RWPE1 (cell line): ENCODE results near the gene HMG20A.

Source experiments
- CTCF ChIA-PET: fragments of 350-600 bp; sonication (Branson Sonifier 250); formaldehyde crosslinking; extraction: SDS; loops from one replicate; lab custom pipeline; 2021; lab: Yijun Ruan, JAX
- POLR2A ChIA-PET: fragments of 400-600 bp; formaldehyde crosslinking; extraction: SDS; loops from one replicate; lab custom pipeline; 2020; ENCODE audit warnings: antibody characterized with exemption; ENCODE audit not compliant: low non-redundant PET; lab: Yijun Ruan, JAX
- DNase-seq: peaks from one replicate; pipeline ENCODE4 v3.0.0; 2012; ENCODE audit warnings: low spot score
- H3K27ac ChIP-seq: fragments of 450-650 bp; 2 replicates; pipeline ENCODE4 v1.5.1; 2017
- TF ChIP-seq, protein P1 (sequence below): fragments of 450-650 bp; conservative IDR thresholded peaks from 2 replicates; pipeline ENCODE4 v1.5.1; 2017; ENCODE audit warnings: low read depth, mild to moderate bottlenecking

HMG20A gene

DNA sequence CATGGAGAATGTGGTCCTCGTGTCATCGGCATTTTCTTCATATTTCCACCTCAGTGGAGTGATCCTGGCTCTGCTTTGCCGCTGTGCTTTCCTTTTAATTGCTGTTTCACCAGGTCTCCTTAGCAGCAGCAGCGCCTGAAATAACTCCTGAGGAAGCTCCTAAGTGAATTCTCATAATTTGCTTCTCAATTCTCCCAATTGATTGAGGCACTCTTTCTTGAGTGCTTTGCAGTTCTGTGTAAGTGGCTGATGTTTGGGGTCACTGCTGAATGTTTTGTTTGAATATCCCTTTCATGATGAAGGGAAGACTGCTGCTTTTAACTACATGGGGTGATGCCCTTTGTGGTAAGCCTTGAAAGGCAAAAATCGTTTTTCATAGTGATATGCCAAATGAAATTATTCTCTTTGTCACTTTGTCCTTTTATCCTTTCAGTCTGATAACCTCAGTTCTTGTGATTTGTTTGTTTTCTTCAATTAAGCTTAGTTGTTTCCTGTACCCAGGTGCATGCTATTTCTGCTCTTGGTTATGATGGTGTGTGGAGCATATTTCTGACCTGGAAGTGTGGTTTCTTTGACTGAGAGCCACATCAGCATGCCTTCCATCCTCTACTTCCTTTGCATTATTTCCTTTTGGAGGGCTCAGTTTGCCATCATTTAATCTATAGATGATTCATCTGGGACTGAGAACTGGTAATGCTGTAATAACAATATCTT, 36.7 kb downstream of the HMG20A start:
- TF ChIP-seq, protein P1, sequence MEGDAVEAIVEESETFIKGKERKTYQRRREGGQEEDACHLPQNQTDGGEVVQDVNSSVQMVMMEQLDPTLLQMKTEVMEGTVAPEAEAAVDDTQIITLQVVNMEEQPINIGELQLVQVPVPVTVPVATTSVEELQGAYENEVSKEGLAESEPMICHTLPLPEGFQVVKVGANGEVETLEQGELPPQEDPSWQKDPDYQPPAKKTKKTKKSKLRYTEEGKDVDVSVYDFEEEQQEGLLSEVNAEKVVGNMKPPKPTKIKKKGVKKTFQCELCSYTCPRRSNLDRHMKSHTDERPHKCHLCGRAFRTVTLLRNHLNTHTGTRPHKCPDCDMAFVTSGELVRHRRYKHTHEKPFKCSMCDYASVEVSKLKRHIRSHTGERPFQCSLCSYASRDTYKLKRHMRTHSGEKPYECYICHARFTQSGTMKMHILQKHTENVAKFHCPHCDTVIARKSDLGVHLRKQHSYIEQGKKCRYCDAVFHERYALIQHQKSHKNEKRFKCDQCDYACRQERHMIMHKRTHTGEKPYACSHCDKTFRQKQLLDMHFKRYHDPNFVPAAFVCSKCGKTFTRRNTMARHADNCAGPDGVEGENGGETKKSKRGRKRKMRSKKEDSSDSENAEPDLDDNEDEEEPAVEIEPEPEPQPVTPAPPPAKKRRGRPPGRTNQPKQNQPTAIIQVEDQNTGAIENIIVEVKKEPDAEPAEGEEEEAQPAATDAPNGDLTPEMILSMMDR: no peak
- CTCF ChIA-PET: no interaction called here
- H3K27ac ChIP-seq: no peak overlapping the region
- POLR2A ChIA-PET: no interaction called here
- no peak for DNase-seq

DNA sequence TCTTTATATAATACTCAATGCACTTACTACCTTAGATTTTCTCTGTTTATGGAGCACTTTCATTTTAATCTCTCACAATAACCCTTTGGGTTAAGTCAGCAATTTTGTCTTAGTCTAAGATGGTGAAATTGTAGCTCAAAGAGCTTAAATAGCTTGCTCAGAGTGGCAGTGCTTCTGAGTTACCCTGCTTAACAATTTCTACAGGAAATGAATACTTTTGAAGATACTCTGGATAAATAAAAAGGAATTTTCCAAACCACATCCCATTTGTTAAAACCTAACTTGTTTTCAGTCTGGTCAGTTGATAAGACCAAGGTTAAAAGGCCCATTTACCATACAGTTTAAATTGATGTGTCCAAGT, 37.2 kb downstream of the HMG20A start:
- ChIA-PET POLR2A (no interaction called here), CTCF (no interaction called here)
- TF ChIP-seq, protein P1: no peak
- no peak for DNase-seq
- no peak overlapping the region for H3K27ac ChIP-seq

DNA sequence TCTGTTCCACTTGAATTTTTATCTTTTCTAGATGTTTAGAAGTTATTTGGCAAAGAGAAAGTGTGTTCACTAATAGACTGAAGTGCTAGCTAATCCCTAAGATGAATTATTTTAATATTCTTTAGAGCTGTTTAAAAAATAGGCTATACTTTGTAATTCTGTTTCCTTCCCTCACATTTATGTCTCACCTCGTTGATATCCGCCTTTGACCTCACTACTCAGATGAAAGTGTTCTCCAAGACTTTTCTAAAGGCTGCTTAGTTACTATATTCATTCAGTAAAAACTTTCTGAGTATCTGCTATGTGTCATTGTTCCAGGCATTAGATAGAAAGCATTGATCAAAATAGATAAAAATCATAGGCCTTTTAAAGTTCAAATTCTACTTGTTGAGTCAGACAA, 38.3 kb downstream of the HMG20A start:
- TF ChIP-seq, protein P1: no peak
- H3K27ac ChIP-seq: no peak overlapping the region
- CTCF ChIA-PET: no interaction called here
- POLR2A ChIA-PET: no interaction called here
- no peak for DNase-seq

DNA sequence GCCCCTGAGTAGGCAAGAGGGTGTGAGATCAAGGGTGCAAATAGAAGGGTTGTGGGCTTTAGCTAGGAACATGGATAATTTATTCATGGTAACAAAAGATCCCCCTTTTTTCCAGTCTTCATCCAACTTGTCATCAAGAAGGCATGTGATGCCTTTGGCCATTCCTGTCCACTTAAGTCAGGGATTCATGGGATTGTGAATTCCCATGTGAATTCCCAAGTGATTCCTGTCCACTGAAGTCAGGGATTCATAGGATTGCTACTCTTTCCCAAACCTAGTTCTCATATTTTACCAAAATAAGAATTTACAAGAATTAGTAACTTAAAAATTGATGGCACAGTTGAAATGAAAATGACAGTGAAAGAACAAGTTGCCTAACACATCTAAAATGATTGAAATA, 40.8 kb downstream of the HMG20A start:
- TF ChIP-seq, protein P1: no peak
- no peak overlapping the region for H3K27ac ChIP-seq
- ChIA-PET CTCF (no interaction called here), POLR2A (interaction anchor here (0.7 kb wide), 1 partner anchor 677 kb away, joined by 5 read pairs; no protein-coding TSS in a partner anchor)
- no peak for DNase-seq

DNA sequence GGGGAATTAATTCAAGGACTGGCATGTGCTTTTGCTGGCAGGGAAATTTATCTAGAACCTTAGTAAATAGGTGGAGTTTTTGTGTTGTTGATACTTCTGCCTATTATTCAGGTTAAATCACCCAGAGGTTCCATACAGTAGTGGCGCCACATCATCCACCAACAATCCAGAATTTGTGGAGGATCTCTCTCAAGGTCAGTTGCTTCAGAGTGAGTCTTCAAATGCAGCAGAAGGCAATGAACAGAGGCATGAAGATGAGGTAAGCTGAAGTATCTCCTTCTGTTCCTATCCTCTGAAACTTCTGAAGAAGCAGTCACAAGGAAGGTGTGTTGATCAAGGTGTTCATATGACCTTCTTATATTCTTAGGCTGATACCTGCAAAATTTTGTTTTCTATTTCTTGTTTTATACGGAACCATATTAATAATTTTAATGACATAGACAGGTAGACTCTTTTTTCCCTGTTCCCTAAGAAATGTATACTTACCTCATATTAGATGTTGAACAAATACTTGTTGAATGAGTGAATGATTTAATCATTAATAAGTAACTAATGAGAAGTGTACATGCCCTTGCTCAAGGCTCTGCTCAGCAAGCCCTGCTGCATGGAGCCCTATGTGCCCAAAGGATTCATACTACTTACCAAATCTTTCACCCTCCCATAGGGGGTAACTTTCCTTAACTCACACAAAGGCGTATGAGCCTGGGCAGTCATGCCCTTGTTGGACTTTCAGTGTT, 43.6 kb downstream of the HMG20A start:
- CTCF ChIA-PET: no interaction called here
- H3K27ac ChIP-seq: no peak overlapping the region
- TF ChIP-seq, protein P1: no peak
- DNase-seq: no peak
- POLR2A ChIA-PET: no interaction called here

DNA sequence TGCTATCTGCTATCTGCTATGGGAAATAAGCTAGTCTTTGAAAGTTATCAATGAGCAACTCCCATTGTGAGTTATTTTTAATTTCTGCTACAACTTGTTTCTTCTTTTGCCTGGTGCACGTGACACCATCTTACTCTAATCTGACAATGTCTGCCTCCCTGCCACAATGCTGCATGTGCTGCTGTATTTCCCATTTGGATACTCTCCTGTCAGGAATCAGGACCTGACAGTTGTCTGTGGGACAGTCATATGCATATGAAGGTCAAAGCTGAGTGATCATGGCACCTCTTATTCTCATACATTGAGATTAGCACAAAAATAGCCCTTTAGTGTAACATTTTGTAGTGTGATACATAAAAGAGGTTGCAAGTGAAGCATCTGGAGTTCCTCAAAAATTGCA, 45.8 kb downstream of the HMG20A start:
- CTCF ChIA-PET: interaction anchor here (0.8 to 1.3 kb wide), 2 partner anchors 39 to 77 kb away, joined by 3 to 5 read pairs; no protein-coding TSS in a partner anchor
- no peak overlapping the region for H3K27ac ChIP-seq
- POLR2A ChIA-PET: no interaction called here
- no peak for DNase-seq
- TF ChIP-seq, protein P1: no peak
